Tibial nerve (tissue), 4 donors: ENCODE results near the gene DGLUCY.

Source experiments
- CTCF ChIP-seq, 5 experiments: fragments of 200-600 bp in 3 of 5; fragments of 450-650 bp in 2 of 5; sonication (generic) in 3 of 5; IDR thresholded peaks; one replicate each; pipeline ENCODE4 v1.5.1; 2016 to 2019; ENCODE audit warnings: antibody characterized with exemption in 5 of 5, mild to moderate bottlenecking in 3 of 5, moderate library complexity in 2 of 5
- EP300 ChIP-seq, 2 donors: sonication (generic); formaldehyde crosslinking; IDR thresholded peaks; one replicate each; pipeline ENCODE4 v1.6.1; 2017; ENCODE audit warnings: antibody characterized with exemption in 2 of 2, mild to moderate bottlenecking in 1 of 2
- POLR2A ChIP-seq, 2 donors: fragments of 450-650 bp; IDR thresholded peaks; one replicate each; pipeline ENCODE4 v1.6.1; 2017; ENCODE audit warnings: antibody characterized with exemption in 2 of 2, mild to moderate bottlenecking in 2 of 2, moderate library complexity in 2 of 2

- TF ChIP-seq CTCF (IDR thresholded peaks at IDR 0.05) = no peak
- TF ChIP-seq EP300 (IDR thresholded peaks at IDR 0.05) = no peak
- no peak for TF ChIP-seq POLR2A (IDR thresholded peaks at IDR 0.05)
Measured at GRCh38 chr14:91264151-91265150, 150.6 kb downstream of the DGLUCY start.
